Stimulated activated naive CD4-positive, alpha-beta T cell (primary cell): ENCODE results near the gene HSFY1.
"Not testable (repeated sequence)": the region's sequence is repeated elsewhere in the genome, so short reads cannot be mapped to it uniquely, and the experiment has no call there.

Experiments used
- DNase-seq, 6 experiments: peaks; one replicate each; lab custom pipeline; 2025; lab: John Stamatoyannopoulos, UW

Gene HSFY1, protein sequence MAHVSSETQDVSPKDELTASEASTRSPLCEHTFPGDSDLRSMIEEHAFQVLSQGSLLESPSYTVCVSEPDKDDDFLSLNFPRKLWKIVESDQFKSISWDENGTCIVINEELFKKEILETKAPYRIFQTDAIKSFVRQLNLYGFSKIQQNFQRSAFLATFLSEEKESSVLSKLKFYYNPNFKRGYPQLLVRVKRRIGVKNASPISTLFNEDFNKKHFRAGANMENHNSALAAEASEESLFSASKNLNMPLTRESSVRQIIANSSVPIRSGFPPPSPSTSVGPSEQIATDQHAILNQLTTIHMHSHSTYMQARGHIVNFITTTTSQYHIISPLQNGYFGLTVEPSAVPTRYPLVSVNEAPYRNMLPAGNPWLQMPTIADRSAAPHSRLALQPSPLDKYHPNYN

DNA sequence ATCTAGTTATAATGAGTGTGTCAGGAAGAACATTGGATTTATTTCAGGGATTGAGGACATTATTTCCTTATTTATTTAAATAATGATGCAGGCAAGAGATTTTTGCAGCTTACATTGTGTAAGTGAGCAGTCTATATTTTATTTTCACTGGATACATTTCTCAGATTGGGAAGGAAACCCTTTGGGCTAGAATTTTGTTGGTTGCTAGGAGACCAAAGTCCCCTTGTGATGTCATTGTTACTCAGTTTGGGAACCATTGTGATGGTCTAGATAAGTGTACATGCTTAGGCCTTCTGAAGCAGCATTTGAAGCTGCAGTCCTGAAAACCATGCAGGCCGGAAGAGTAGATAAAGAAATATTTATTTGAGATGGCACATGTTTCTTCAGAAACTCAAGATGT is at the start of gene HSFY1:
TSS of gene HSFY1 (plus strand) at position 301 of the 400 bp plus-strand sequence. CDS start at position 369, 68 bp downstream.
- DNase-seq, result not testable (repeated sequence)

DNA sequence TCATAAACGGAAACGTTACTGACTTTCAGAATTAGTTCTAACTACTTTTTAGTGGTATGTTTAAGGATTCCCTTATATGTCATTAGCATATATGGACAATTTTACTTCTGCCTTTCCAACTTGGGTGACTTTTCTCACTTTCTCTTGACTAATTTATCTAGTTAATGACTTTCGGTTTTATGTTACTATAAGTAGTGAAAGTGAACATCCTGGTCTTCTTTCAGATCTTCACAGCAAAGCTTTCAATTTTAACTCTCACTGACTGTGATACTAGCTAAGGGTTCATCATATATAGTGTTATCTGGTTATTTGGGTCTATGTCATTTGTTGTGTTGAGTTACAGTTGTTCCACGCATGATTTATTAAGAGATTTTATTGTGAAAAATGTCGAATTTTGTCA is 42.3 kb upstream of the HSFY1 start:
- not testable (repeated sequence) for DNase-seq

DNA sequence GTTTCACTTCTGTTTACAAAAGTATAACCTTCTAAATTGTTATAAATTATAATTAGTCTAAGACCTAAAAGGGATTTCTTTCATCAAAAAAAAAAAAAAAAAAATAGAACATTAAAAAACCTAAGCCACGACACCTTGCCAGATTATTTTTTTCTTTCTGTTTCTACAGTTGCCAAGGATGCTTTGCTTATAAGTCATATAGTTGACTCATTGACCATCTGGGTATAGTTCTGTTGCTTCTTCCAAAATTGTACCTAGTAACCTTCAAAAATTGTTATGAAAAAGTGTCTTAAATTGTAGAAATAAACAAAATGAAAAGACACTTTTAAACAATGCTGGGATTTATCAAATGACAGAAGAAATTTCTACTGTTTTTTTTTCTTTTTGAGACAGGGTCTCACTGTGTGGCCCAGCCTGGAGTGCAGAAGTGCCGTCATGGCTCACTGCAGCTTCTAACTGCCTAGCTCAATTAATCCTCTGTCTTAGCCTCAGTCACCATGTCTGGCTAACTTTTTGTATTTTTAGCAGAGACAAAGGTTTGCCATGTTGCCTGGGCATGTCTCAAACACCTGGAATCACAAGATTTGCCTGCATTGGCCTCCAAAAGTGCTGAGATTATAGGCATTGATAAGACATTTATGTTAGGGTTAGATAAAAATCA is 15.4 kb upstream of the HSFY1 start:
- DNase-seq, result not testable (repeated sequence)

DNA sequence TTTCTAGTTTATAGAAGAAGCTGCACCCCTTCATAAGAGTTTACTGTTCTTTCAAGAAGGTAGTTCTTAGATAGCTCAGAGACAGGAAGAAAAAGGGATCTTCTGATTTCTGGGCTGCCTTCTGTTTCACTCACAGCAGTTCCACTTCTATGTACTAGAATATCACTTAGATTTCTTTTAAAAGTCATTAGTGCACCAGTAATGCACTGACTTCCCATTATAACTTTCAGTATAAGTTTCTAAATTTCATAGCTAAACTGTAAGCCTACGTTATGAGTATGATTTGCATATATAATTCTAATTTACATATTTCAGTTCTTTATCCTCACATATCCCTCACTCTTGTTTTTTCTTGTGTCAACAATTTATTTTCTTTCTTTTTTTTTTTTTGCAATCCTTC is 7.6 kb upstream of the HSFY1 start:
- not testable (repeated sequence) for DNase-seq

DNA sequence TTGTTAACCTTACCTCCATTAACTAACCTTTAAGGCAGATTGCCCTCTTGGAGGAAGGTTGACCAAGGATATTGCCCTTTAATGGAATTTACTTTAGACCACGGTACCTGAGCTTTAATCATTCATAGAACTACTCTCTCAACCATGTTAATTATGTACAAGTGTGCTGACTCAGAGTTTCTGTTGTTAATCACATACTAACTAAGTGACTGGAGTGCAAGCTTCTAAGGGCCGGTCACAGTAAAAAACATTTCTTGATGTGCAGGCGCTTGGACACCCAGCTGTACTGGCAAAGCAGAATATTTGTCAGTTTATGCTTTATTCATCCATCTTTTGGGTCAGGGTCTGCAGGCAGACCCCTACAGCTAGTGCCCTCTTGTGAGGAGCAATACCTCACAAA is 6.6 kb downstream of the HSFY1 start:
- not testable (repeated sequence) for DNase-seq

DNA sequence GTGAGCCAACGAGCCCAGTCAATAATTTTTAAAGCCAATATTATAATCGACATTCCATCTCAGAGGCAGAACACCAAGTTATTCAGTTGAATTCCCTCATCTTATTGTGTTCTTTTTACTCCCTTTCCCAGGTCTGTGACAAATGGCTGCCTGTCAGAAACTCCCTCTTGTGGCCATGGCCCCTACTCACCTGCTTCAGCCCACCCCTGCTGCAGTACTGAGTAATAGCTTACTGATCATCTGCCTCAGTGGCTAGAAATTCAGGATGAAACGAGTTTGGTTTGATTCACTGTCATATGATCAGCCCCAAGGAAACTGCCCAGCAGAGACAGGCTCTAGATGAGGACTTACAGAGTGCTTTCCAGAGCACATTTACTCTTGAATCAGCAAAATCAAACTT is 19.4 kb downstream of the HSFY1 start:
- not testable (repeated sequence) for DNase-seq
